HG03025 (cell line): Measurements from ENCODE around the gene CCDC57.

Experiments used
- ATAC-seq: cut with Tn5 transposase; IDR thresholded peaks from one replicate; pipeline ENCODE4 v1.9.1; 2021; ENCODE audit warnings: mild to moderate bottlenecking, moderate library complexity; ENCODE audit not compliant: unreplicated experiment, low FRiP score

The CCDC57 gene

GRCh38 chr17:82236142-82236971, 23.7 kb upstream of the CCDC57 start:
- no peak for ATAC-seq

- no peak for ATAC-seq
Measured at GRCh38 chr17:82235775-82236141, 23.1 kb upstream of the CCDC57 start.

- no peak for ATAC-seq
Measured at GRCh38 chr17:82235056-82235774, 22.6 kb upstream of the CCDC57 start.

- ATAC-seq, result no peak
Measured at GRCh38 chr17:82234211-82235055, 21.8 kb upstream of the CCDC57 start.

- ATAC-seq, result no peak
Measured at GRCh38 chr17:82232876-82233785, 20.5 kb upstream of the CCDC57 start.

GRCh38 chr17:82232322-82232820, 19.7 kb upstream of the CCDC57 start:
- ATAC-seq, result no peak

- no peak for ATAC-seq
Measured at GRCh38 chr17:82231562-82232321, 19.1 kb upstream of the CCDC57 start.

GRCh38 chr17:82231312-82231561, 18.6 kb upstream of the CCDC57 start:
- no peak for ATAC-seq

- ATAC-seq, result no peak
Measured at GRCh38 chr17:82230609-82231311, 18.1 kb upstream of the CCDC57 start.

- no peak for ATAC-seq
Measured at GRCh38 chr17:82229698-82230608, 17.3 kb upstream of the CCDC57 start.

GRCh38 chr17:82228842-82229697, 16.4 kb upstream of the CCDC57 start, which contains the start of gene SLC16A3:
TSS of gene SLC16A3 (plus strand) at chr17:82229042. CDS start at chr17:82236009, 6,967 bp downstream.
- ATAC-seq, result peak; percentile 30

- ATAC-seq, result no peak
Measured at GRCh38 chr17:82228278-82228841, 15.7 kb upstream of the CCDC57 start.

GRCh38 chr17:82227629-82228277, 15.1 kb upstream of the CCDC57 start:
- no peak for ATAC-seq

GRCh38 chr17:82226809-82227628, 14.4 kb upstream of the CCDC57 start:
- no peak for ATAC-seq
